ENCODE results near the gene SPATS2L. TPM values are rescaled to one million over a fixed set of nuclear protein-coding genes. Genes with fewer than 3 reads are reported as not detected.

The SPATS2L gene
- total RNA-seq, 4 donors from 2014 or later, result 33.4 to 236 (median 159) TPM

DNA sequence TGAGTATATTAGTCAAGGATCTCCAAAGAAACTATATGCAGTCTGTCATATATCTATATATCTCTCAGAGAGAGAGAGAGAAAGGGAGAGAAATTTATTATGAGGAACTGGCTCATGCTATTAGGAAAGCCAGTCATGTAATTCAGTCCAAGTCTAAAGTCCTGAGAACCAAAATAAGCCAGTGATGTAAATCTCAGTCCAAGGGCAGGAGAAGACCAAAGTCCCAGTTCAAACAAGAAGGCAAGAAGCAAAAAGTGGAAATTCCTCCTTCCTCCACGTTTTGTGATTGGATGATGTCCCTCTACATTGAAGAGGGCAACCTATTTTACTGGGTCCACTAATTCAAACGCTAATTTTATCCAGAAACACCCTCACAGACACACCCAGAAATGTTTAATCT, 34.2 kb upstream of the SPATS2L start:
- no peak overlapping the region for H3K27ac ChIP-seq
- no peak for DNase-seq
- intact Hi-C loops (cut with DNase I; ENCODE audit: low total_unique reads), result no loop called here
- no peaks in the 10 kb centered on the region for H3K9me3 ChIP-seq
- TF ChIP-seq, protein P1, sequence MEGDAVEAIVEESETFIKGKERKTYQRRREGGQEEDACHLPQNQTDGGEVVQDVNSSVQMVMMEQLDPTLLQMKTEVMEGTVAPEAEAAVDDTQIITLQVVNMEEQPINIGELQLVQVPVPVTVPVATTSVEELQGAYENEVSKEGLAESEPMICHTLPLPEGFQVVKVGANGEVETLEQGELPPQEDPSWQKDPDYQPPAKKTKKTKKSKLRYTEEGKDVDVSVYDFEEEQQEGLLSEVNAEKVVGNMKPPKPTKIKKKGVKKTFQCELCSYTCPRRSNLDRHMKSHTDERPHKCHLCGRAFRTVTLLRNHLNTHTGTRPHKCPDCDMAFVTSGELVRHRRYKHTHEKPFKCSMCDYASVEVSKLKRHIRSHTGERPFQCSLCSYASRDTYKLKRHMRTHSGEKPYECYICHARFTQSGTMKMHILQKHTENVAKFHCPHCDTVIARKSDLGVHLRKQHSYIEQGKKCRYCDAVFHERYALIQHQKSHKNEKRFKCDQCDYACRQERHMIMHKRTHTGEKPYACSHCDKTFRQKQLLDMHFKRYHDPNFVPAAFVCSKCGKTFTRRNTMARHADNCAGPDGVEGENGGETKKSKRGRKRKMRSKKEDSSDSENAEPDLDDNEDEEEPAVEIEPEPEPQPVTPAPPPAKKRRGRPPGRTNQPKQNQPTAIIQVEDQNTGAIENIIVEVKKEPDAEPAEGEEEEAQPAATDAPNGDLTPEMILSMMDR (IDR thresholded peaks at IDR 0.05), result no peak
- TF ChIP-seq POLR2A (IDR thresholded peaks at IDR 0.05), result no peak
- TF ChIP-seq POLR2AphosphoS5 (IDR thresholded peaks at IDR 0.05), result no peak
- H3K4me1 ChIP-seq, result no peaks in the 10 kb centered on the region
- no peak overlapping the region for H3K4me3 ChIP-seq
- H3K27me3 ChIP-seq, result no peaks in the 10 kb centered on the region
- in situ Hi-C loops (cut with MboI; ENCODE audit: low pct_ligation_motif_present in 1 of 4, low pct_unique_long_range_greater_than_20kb in 1 of 4, low sequenced_read_pairs in 3 of 4), result no loop called here
- H3K36me3 ChIP-seq, result no peaks in the 10 kb centered on the region
- WGBS, 2 donors (ENCODE audit: low coverage in 1 of 2), result 60% methylated on average over 2 of the region's 2 CpGs; no CpG with 5 or more reads in 1 of the 2 donors

DNA sequence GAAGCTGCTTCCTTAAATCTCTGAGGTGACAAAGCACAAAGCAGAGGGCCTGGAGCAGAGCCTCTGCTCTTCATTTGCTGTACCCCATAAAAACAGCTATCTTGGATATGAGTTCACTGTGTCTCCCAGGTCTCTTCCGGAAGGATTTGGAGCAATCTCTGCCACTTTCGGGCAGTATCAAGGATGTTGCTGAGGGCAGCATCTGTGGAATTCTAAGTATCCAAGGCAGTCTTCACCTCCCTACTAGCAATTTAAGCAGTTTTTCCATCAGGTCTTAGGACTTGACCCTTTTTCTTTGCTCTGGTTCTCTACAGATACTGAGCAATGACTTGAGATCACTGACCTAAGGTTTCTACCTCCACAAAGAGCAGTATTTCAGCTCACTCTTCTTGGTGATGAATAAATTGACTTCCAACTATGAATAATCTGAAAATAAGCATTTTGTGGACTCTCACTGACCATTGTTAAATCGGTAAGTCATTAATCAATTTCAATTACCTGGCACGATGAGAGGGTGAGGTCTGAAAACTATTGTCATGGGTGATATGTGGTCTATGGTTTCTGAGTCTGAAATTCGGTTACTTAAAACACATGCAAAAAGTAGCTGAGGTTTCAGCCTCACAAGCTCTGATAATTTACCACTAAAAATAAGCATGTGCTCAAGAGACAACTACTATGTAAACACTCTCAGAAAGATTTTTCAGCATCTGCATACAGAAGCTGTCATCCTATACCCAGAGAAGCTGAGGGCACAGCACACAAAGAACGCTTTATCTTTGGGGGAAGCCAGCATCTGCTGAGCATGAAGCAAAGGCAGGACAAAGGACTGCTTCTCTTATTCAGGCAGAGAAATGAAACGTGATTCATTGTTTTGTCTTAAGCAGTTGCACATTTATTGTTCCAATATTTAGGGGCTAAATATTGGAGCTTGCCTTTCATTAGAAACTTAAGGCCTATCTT, 32.1 kb upstream of the SPATS2L start:
- intact Hi-C loops (cut with DNase I; ENCODE audit: low total_unique reads), result no loop called here
- no peaks in the 10 kb centered on the region for H3K9me3 ChIP-seq
- TF ChIP-seq EP300 (IDR thresholded peaks at IDR 0.05; ENCODE audit: low read depth) (no peak), POLR2AphosphoS5 (IDR thresholded peaks at IDR 0.05) (no peak), POLR2A (IDR thresholded peaks at IDR 0.05) (no peak)
- TF ChIP-seq, protein P1 (IDR thresholded peaks at IDR 0.05), result no peak
- in situ Hi-C loops (cut with MboI; ENCODE audit: low pct_ligation_motif_present in 1 of 4, low pct_unique_long_range_greater_than_20kb in 1 of 4, low sequenced_read_pairs in 3 of 4), result loop anchor here in 1 of 4 donors (25.0 kb wide), 1 partner anchor 287 kb away; no protein-coding TSS in a partner anchor
- no peak for DNase-seq
- 60 to 79% methylated on average over 4 to 7 of the region's 7 CpGs for WGBS, 2 donors (ENCODE audit: low coverage in 1 of 2)
- no peaks in the 10 kb centered on the region for H3K4me1 ChIP-seq
- no peaks in the 10 kb centered on the region for H3K27me3 ChIP-seq
- no peak overlapping the region for H3K4me3 ChIP-seq
- no peak overlapping the region for H3K27ac ChIP-seq
- no peaks in the 10 kb centered on the region for H3K36me3 ChIP-seq

DNA sequence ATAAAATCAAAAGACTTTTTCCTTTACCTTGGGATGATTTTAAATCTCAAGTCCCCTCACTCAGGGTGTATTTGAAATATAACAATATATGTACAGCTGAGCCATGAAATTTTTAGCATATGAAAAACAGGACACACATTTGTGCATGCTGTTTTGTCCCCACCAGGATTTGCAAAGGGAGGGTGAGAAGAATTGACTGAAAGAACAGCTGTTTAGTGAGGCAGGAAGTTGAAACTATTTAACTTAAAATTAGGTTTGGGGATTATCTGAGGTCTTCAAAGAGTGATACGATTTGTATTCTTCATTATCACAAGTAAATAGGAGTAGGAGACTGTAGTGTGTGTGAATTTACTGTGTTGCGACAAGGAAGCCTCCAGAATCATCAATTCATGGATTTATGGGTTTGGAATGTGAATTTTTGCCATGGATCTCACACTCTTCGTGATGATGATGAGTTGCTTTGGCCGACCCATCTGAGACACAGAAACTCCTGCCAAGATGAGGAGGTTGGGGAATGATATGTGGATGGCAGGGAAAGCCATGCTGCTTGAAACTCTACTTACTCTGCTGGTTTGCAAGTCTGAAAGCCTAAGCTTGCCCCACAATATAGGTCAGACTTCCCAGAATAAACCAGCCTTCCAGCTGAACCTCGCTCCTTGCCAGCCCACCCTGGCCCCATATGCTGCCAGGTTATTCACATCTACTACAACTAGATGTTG, 31.0 kb upstream of the SPATS2L start:
- H3K27me3 ChIP-seq, result no peaks in the 10 kb centered on the region
- 75 to 79% methylated on average over 3 to 5 of the region's 5 CpGs for WGBS, 2 donors (ENCODE audit: low coverage in 1 of 2)

More for the DNA sequence above, 31.0 kb upstream of the SPATS2L start:
- H3K27ac ChIP-seq, result no peak overlapping the region
- intact Hi-C loops (cut with DNase I; ENCODE audit: low total_unique reads), result no loop called here
- no peak overlapping the region for H3K4me3 ChIP-seq
- no peaks in the 10 kb centered on the region for H3K36me3 ChIP-seq
- no peaks in the 10 kb centered on the region for H3K4me1 ChIP-seq
- H3K9me3 ChIP-seq, result no peaks in the 10 kb centered on the region
- in situ Hi-C loops (cut with MboI; ENCODE audit: low pct_ligation_motif_present in 1 of 4, low pct_unique_long_range_greater_than_20kb in 1 of 4, low sequenced_read_pairs in 3 of 4), result loop anchor here in 1 of 4 donors (25.0 kb wide), 1 partner anchor 288 kb away; no protein-coding TSS in a partner anchor
- no peak for DNase-seq
- no peak for TF ChIP-seq POLR2A (IDR thresholded peaks at IDR 0.05)
- TF ChIP-seq EP300 (IDR thresholded peaks at IDR 0.05; ENCODE audit: low read depth), result no peak
- no peak for TF ChIP-seq POLR2AphosphoS5 (IDR thresholded peaks at IDR 0.05)
- TF ChIP-seq, protein P1 (IDR thresholded peaks at IDR 0.05), result no peak
